ENCODE measurements around the gene LRRC4B.
A peak's percentile ranks its signal among the peaks of the same experiment; 100 is the strongest.

Gene LRRC4B

DNA sequence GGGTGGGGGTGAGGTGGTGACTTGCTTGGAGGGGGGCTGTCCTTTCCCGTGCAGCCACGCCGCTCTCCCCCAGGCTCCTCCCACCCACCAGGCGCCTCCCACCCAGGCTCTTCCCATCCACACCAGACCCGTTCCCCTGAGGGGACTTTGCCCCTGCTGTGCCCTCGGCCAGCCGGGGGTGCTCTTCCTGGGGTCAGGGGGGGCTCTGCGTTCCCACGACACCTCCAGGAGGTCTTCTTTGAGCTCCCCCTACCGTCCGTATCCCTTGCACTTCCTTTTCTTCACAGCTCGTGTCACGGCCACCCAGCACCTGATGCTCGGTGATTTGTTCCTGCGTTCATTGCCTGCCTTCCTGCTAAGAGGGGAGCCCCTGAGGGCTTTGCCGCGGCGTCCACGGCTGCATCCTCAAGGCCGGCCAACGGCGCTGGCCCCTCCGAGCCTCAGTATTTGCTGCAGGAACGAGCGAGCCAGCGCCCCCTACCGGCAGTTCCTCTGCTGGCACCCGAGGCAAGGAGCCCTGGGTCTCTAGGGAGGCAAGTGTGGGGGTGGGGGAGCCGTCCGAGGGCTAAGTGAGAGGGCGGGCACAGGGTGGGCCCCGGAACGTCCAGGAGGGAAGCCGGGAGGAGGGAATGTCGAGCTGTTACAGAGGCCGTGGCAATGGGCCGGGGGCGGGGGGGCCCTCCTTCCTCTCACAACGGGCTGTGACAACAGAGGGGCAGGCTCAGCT lies 11.8 kb downstream of the LRRC4B start:
- peak; percentile 78 for DNase-seq
- in situ Hi-C loops (cut with HindIII; ENCODE audit: low pct_ligation_motif_present, low pct_unique_long_range_greater_than_20kb, low sequenced_read_pairs): no loop called here

DNA sequence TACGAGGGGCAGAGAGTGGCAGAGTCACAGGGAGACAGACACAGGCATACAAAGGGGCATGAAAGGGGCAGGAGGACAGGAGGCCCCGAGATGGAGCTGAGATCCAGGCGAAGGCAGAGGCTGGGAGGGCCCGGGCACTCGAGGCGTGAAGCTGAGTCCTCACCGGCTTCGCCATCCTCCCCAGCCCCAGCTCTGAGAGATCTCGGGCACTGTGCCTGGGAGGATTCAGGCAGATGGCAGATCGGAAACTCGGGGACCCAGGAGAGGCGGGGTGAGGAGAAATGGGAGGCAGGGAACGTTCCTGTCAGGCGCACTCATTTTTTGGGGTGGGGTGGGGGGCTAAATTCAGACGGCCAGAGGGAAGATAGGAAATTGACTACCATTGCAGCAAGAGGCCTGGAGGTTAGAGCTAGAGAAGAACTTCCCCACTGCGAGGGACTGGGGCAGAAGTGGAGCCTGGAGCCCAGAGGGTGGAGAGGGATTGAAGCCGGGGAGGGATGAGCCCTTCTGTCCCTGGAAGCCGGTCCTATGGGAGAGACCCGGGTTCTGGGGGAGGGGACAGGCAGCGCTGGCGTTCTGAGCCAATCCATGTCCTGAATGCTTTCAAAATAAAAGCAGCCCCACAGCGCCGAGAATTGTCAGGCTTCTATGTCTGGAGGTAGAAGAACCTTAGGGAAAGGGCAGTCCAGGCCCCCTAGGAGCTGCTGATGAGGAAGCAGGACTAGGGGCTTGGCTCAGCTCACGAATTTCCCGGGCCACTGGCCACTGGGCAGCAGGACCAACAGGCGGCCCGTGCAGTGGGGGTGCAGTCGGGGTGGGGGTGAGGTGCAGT lies 12.6 kb downstream of the LRRC4B start:
- in situ Hi-C loops (cut with HindIII; ENCODE audit: low pct_ligation_motif_present, low pct_unique_long_range_greater_than_20kb, low sequenced_read_pairs): no loop called here
- DNase-seq: peak; percentile 27

DNA sequence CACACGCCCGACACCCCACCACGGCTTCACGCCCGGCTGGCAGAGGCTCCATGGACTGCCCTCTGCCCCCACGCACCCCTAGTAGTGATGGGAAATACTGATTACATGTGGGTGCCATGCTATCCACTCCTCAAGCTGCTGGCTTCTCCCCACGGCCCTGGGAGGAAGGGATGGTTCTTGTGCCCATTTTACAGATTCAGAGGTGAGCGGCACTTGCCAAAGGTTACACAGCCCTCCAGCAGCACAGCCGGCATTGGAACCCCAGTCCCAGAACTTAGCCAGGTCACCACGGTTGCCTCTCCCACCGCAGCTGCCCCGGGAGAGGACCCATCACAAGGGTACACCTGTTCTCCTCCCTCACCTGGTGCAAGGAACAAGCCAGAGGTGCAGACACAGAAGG lies 13.2 kb downstream of the LRRC4B start:
- in situ Hi-C loops (cut with HindIII; ENCODE audit: low pct_ligation_motif_present, low pct_unique_long_range_greater_than_20kb, low sequenced_read_pairs): no loop called here
- DNase-seq: no peak

DNA sequence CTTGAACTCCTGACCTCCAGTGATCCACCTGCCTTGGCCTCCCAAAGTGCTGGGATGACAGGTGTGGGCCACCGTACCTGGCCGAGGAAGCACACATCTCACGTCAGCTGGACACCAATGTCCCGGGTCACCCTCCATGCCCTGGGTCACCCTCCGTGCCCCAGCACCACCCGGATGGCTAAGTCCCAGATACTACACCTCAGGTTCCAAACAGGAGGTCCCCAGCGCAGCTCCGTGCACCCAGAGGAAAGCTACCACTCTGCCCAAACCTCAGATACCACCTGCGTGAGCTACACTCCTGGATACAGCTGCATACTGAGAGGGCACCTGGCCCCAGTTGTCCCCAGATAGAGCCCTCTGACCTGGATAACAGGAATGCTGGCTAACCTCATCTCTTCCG lies 14.0 kb downstream of the LRRC4B start:
- in situ Hi-C loops (cut with HindIII; ENCODE audit: low pct_ligation_motif_present, low pct_unique_long_range_greater_than_20kb, low sequenced_read_pairs): no loop called here
- DNase-seq: no peak

DNA sequence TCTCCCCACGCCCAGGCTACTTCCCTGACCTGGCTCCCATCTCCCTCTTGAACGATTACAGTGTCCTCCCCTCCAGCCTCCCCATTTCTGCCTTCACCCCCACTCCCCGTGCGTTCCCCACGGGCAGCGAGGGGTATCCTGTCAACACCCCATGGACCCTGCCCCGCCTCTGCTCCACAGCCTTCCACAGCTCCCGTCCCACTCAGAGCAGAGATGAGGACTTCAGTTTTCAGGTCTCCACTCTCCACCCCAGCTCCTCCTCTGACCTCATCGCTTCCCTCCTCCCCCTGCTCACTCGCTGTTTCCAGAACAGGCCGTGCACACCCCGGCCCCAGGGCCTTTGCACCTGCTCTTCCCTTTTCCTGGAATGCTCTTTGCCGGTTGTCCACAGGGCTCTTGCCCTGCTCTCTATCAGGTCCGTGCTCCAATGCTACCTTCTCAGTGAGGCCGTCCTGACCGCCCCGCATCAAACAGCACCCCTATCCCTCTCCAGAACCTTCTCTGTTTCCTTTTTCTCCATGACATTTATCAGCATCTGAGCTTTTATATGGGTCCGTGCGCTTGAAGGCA lies 15.0 kb downstream of the LRRC4B start:
- no peak for DNase-seq
- in situ Hi-C loops (cut with HindIII; ENCODE audit: low pct_ligation_motif_present, low pct_unique_long_range_greater_than_20kb, low sequenced_read_pairs): no loop called here

DNA sequence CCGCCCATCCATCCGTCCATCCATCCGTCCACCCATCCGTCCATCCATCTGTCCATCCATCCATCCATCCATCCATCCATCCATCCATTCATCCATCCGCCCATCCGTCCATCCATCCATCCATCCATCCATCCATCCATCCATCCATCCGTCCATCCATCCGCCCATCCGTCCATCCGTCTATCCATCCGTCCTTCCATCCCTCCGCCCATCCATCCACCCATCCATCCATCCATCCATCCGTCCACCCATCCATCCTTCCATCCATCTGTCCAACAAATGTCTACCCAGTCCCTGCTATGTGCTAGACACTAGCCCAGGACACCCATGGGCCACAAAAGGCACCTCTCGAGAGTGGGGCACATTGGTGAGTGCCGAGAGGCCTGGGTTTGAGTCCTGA lies 15.7 kb downstream of the LRRC4B start:
- DNase-seq: no peak
- in situ Hi-C loops (cut with HindIII; ENCODE audit: low pct_ligation_motif_present, low pct_unique_long_range_greater_than_20kb, low sequenced_read_pairs): no loop called here

DNA sequence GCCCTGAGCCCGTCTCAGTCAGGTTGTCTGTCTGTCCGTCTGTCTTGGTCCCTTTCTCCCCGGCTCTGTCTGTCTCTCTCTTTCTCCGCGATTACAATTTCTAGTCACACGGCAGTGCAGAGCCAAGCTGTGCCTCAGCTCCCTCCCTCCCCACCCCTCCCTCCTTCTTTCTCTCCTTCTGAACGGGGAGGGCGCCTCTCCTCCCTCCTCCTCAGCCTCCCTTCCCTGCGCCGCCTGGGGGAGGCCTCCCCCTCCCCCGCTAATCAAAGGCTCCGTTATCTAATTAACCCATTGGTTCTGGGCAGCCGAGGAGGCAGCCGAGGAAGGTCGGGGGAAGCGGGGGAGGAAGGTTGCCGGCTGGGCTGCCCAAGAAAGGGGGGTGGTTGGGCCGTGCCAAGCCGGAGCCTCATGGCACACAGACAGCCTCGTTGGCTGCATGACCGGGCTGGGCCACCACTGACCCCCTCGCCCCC lies 16.5 kb downstream of the LRRC4B start:
- no peak for DNase-seq
- in situ Hi-C loops (cut with HindIII; ENCODE audit: low pct_ligation_motif_present, low pct_unique_long_range_greater_than_20kb, low sequenced_read_pairs): no loop called here

DNA sequence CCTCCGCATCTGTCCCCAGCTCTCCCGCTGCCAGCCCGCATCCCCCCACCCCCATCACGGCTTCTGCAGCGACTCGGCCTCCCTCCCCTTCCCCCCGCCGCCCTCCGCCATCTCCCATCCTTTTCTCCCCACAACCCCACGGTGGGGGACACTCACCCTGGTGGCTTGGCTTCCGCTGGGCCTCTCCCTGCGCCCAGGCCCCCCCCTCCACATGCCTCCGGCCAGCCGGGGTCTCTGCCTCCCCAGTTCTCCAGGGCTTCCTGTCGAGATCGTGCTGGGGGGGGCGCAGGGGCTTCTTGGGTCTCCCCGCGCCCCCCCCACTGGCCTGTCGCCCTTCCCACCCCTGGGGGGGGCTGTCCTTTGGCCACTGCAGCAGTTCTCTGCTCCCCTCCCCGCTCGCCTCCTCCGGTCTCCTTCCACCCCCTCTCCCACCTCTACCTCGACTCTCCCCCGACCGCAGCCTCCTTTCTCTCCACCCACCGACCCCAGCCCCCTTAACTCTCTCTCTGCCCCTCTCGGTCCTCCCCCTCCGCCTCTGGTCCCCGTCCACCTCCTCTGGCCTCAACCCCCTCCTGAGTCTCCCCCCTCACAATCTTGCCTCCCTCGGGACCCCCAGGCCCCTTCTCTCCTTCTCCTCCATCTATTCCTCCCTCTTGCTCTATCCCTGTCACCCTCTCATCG lies 17.1 kb downstream of the LRRC4B start:
- in situ Hi-C loops (cut with HindIII; ENCODE audit: low pct_ligation_motif_present, low pct_unique_long_range_greater_than_20kb, low sequenced_read_pairs): no loop called here
- DNase-seq: no peak

DNA sequence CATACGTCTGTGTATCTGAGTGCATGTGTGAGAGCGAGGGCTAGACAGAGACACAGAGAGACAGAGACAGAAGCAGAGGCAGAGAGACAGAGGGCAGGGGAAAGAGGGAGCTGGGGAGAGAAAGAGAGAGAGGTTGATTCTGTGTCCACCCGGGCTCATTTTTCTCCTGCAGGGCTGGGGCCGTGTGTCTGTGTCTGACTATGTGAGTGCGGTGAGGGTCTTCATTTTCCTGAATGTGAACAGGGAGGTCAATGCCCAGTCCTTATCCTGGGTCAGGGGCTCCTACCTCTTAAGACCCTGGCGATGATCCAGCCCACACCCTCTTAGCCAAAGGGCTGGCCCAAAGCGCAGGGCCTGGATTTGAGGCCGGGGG lies 17.7 kb downstream of the LRRC4B start:
- no peak for DNase-seq
- in situ Hi-C loops (cut with HindIII; ENCODE audit: low pct_ligation_motif_present, low pct_unique_long_range_greater_than_20kb, low sequenced_read_pairs): no loop called here

DNA sequence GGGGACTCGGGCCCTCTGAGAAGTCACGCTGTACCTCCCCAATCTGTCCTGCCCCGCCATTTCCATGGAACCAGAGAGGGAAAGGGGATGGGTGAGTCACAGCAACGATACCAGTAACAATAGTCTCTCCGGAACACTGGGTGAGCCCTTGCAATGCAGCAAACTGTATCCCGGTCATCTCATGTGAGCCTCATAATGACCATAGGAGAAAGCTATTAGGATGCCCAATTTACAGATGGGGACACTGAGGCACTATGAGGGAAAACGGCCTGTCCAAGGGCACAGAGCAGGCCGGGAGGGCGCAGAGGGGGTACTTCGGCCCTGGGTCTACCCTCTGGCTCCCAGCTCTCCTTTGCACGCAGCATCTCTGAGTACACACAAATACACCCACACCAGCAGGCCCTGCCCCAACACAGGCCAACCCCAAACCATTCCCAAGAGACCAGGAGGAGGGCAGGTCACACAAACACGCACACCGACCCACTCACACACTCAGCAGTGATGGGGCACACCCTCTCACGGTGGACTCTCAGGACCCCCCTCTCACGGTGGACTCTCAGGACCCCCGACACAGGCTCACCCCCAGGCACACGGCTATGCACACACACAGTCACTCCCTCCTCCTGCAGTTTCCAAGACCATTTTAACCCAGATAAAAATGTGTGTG lies 18.2 kb downstream of the LRRC4B start:
- DNase-seq: no peak
- in situ Hi-C loops (cut with HindIII; ENCODE audit: low pct_ligation_motif_present, low pct_unique_long_range_greater_than_20kb, low sequenced_read_pairs): no loop called here

DNA sequence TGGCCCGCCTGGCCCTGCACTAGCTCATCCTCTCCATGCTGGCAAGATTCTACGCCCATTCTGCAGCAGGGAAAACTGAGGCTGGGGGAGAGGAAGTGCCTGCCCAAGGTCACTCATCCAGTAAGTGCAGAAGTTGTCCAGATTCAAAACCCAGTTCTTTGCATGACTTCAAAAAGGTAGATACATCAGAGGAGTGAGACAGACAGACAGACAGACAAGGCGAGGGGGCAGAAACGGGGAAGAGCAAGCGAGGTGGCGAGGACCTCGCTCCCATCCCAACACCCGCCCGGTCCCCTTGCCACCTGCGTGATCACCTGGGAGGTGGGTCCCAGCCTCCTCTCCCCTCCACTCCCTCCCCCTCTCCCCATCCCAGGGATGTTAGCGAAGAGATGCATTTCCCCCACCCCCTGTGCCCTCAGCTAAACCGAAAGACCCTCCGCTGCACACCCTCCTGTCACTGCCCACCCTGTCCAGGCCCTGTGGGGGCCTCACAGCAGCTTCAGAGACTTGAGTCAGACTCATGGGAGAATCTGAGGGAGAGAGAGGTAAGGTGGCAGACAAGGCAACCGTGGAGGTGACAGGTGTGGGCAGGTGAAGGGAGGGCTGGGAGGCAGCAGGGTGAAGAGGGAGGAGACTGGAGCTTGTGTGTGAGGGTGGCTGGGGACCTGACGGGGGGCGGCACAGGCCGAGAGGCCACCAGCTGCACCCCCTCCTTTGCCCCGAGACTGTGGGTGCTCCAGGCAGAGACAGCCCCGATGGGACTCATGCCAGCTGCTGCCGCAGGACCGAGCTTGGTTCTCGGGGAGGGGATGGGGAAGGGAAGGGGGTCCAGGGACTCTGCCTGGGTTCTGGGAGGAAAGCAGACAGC lies 18.9 kb downstream of the LRRC4B start:
- DNase-seq: no peak
- in situ Hi-C loops (cut with HindIII; ENCODE audit: low pct_ligation_motif_present, low pct_unique_long_range_greater_than_20kb, low sequenced_read_pairs): no loop called here

DNA sequence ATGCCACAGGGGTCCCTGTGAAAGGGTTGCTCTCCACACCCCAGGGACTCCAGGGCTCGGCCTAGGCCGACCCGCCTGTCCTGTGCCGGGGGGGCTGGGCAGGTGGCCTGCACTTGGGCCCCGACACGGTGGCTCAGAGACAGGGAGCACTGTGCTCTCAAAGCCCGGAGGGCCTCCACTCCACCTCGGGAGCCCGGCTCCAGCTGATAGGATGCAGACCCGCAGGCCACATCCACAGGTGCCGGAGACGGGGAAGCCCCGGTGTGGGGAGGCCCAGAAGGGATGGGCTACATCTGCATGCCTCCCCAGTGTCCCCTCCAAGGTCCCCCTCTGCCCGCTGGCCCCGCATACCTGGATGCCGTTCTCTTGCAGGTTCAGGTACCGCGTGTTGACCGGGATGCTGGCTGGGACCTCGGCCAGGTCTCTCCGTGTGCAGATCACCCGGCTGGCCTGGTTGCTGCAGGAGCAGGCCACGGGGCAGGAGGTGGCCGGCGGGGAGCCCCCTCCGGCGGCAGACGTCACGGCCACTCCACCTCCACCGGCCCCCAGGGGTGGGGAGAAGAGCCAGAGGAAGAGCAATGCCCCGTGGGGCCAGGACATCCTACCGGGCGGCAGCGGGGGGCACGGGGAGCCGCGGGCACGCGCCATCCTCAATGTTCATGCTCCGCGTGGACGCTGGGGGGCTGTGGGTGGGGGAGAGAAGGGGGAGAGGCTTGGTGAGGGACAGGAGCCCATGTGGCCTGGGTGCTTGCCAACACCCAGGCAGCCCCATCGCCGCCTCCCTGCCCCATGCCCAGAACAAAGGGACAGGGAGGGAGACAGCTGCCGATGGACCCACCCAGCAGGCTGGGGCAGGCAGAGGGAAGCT lies 19.8 kb downstream of the LRRC4B start:
- DNase-seq: no peak
- in situ Hi-C loops (cut with HindIII; ENCODE audit: low pct_ligation_motif_present, low pct_unique_long_range_greater_than_20kb, low sequenced_read_pairs): no loop called here

DNA sequence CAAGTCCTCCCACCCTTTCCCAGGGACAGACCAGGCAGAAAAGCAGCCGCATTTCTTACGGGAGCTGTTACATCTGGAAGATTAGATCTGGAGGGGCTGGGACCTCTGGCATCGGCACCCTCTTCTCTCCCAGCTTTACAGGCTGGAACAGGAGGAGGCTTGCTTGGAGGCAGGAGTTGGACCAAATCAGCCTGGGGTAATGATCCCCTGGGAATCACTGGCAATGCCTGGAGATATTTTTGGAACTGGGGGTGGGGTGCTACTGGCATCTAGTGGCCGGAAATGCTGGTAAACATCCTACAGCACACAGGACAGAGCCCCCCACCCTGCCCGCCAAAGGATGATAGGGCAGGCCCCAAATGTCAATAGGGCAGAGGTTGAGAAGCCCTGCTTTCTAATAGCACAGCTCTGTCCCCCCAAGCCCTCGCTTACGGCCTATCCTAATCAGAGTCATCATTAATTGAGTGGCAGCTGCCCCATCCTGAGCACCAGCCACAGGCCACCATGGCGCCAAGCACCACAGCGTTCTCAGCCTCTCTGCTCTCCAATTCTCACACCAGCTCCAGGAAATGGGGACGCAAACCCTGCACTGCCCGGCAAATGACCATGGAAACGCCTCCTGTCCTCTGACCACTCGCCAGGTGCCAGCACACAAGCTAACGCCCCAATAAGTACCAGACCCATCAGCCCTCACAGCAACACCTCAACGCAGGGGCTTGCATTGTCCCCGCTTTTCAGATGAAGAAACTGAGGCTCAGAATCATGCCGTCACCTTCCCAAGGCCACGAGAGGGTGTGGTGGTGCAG lies 20.6 kb downstream of the LRRC4B start:
- in situ Hi-C loops (cut with HindIII; ENCODE audit: low pct_ligation_motif_present, low pct_unique_long_range_greater_than_20kb, low sequenced_read_pairs): no loop called here
- no peak for DNase-seq

DNA sequence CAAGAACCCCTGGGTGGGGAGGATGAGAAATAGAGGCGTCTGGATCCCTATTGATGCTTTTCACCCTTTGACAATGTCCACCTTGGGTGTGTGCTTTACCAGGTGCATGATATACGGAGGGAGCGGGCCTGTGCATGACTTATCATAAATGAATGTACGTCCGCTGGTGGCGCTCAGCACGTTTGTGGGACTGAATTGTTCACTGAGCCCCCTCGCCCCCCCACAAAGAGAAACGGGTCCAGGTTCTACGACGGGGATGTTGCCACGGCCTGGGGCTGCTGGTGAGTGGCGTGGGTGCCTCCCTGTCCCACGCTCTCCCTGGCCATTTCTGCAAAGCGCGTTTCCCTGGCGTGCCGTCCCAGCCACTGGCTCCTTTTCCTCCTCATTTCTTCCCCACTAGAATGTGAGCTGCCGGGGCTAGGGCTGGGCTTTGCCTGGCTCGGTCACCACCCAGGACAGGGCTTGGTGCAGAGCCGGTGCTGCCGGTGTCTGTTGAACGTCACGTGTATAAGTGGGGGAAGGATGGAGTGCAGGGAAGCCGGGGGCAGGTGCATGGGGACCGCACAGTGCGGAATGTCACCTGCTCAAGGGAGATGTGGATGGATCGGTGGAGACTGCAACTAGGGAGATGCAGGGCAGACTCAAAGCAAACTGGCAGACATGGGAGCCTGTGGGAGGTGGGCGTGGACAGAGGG lies 21.6 kb downstream of the LRRC4B start:
- no peak for DNase-seq
- in situ Hi-C loops (cut with HindIII; ENCODE audit: low pct_ligation_motif_present, low pct_unique_long_range_greater_than_20kb, low sequenced_read_pairs): no loop called here

DNA sequence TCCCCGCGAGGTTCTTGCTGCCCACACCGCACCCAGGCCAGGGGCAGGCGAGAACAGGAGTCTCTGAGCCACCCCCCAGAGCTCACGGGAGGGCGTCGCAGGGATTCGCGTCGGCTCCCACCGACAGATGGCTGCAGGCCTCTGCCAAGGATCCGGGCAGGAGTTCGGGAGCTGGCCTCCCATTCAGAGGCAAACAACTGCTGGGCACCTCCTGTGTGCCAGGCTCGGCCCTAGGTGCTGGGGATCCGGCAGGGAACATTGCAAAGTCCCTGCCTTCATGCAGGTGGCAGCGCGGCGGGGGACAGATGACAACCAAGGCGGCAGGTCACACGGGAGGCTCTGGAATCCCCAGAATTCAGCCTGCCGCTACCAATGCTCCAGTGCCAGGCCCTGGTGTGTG lies 25.3 kb downstream of the LRRC4B start:
- in situ Hi-C loops (cut with HindIII; ENCODE audit: low pct_ligation_motif_present, low pct_unique_long_range_greater_than_20kb, low sequenced_read_pairs): no loop called here
- DNase-seq: no peak

DNA sequence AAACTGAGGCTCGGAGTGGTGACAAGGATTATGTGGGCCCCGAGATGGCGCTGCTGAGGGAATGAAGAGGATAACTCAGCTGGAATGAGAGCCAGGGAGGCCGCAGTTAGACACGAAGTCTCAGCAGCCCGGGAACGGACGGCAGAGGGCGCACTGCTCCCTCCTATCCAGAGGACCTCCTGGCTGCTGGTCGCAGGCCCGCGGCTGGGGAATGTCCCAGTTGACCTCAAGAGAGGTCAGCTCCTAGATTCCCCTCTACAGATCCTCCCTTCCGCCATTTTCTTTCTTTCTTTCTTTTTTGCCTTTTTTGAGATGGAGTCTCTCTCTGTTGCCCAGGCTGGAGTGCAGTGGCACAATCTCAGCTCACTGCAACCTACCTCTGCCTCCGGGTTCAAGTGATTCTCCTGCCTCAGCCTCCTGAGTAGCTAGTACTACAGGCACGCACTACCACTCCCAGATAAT lies 30.4 kb downstream of the LRRC4B start:
- DNase-seq: peak; percentile 68
- in situ Hi-C loops (cut with HindIII; ENCODE audit: low pct_ligation_motif_present, low pct_unique_long_range_greater_than_20kb, low sequenced_read_pairs): no loop called here

All from ACHN (cell line).